Measurements from ENCODE around the gene VSIG2.
A peak's percentile ranks its signal among the peaks of the same experiment; 100 is the strongest.
"Not testable (repeated sequence)": the region's sequence is repeated elsewhere in the genome, so short reads cannot be mapped to it uniquely, and the experiment has no call there.

The VSIG2 gene

GRCh38 chr11:124751741-124752470 lies at the start of gene VSIG2:
Gene VSIG2, minus strand, starts transcription at chr11:124752255. Its CDS starts 118 bp downstream, at chr11:124752137.
- no peak for DNase-seq (ENCODE audit: low read depth in 2 of 2)

GRCh38 chr11:124801014-124801413 lies 49.0 kb upstream of the VSIG2 start:
- DNase-seq (ENCODE audit: low read depth in 2 of 2): no peak

- DNase-seq (ENCODE audit: low read depth in 2 of 2): peak; percentile 46 to 77
Observed at GRCh38 chr11:124800226-124800929, 48.3 kb upstream of the VSIG2 start, which contains the start of gene MSANTD2. Gene MSANTD2, minus strand, starts transcription at chr11:124800406. Its CDS starts 26 bp downstream, at chr11:124800380.

- DNase-seq (ENCODE audit: low read depth in 2 of 2): peak in 1 of 2 donors; percentile 31
Observed at GRCh38 chr11:124799348-124800225, 47.5 kb upstream of the VSIG2 start.

GRCh38 chr11:124798991-124799347 lies 46.9 kb upstream of the VSIG2 start:
- DNase-seq (ENCODE audit: low read depth in 2 of 2): no peak

- no peak for DNase-seq (ENCODE audit: low read depth in 2 of 2)
Observed at GRCh38 chr11:124796312-124796711, 44.3 kb upstream of the VSIG2 start.

GRCh38 chr11:124793466-124794278 lies 41.6 kb upstream of the VSIG2 start:
- DNase-seq (ENCODE audit: low read depth in 2 of 2): no peak

- DNase-seq (ENCODE audit: low read depth in 2 of 2): no peak
Observed at GRCh38 chr11:124791626-124792341, 39.7 kb upstream of the VSIG2 start.

GRCh38 chr11:124788521-124788920 lies 36.5 kb upstream of the VSIG2 start:
- no peak for DNase-seq (ENCODE audit: low read depth in 2 of 2)

- no peak for DNase-seq (ENCODE audit: low read depth in 2 of 2)
Observed at GRCh38 chr11:124784051-124784450, 32.0 kb upstream of the VSIG2 start.

GRCh38 chr11:124783002-124783401 lies 30.9 kb upstream of the VSIG2 start:
- DNase-seq (ENCODE audit: low read depth in 2 of 2): no peak

GRCh38 chr11:124779568-124779967 lies 27.5 kb upstream of the VSIG2 start:
- DNase-seq (ENCODE audit: low read depth in 2 of 2): no peak

- DNase-seq (ENCODE audit: low read depth in 2 of 2): no peak
Observed at GRCh38 chr11:124778281-124778680, 26.2 kb upstream of the VSIG2 start.

GRCh38 chr11:124776865-124777645 lies 25.0 kb upstream of the VSIG2 start:
- no peak for DNase-seq (ENCODE audit: low read depth in 2 of 2)

GRCh38 chr11:124770959-124771358 lies 18.9 kb upstream of the VSIG2 start:
- not testable (repeated sequence) for DNase-seq (ENCODE audit: low read depth in 2 of 2)

GRCh38 chr11:124769806-124770774 lies 18.0 kb upstream of the VSIG2 start:
- no peak for DNase-seq (ENCODE audit: low read depth in 2 of 2)

- no peak for DNase-seq (ENCODE audit: low read depth in 2 of 2)
Observed at GRCh38 chr11:124768914-124769313, 16.9 kb upstream of the VSIG2 start.

GRCh38 chr11:124766156-124766555 lies 14.1 kb upstream of the VSIG2 start:
- no peak for DNase-seq (ENCODE audit: low read depth in 2 of 2)

All from stimulated activated CD8-positive, alpha-beta memory T cell treated with anti-CD3 and anti-CD28 coated beads, Interleukin-7, amount 100 ng/mL, for 4 hours (primary cell).